ENCODE measurements around the gene BCR.

DNA sequence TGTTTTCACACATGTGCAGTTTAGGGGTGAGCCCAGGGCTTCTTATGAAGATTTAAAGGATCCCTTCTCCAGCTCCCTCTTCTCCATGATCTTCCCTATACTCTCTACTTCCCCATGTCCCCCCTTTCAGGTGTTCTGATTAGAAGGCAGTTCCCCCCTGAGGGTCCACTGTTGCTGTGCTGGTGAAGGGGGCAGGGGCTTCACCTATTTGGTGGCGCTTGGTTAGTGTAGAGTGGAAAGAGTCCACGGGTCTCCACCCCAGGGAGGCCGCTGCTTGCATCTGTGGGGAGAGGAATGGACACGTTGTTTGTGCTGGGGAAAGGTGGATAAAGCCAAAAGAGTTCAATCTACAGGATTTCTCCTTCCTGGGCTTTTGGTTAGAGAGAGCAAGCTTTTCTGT is 49.3 kb downstream of the BCR start:
- TF ChIP-seq CTCF (IDR thresholded peaks at IDR 0.05; ENCODE audit: poor library complexity, severe bottlenecking) (no peak), TAF1 (IDR thresholded peaks at IDR 0.05; ENCODE audit: low read depth) (no peak), EP300 (conservative IDR thresholded peaks at IDR 0.05; ENCODE audit: poor library complexity, severe bottlenecking) (no peak), SMC3 (conservative IDR thresholded peaks at IDR 0.05; ENCODE audit: poor library complexity) (no peak), REST (IDR thresholded peaks at IDR 0.05; ENCODE audit: borderline replicate concordance) (no peak), RAD21 (conservative IDR thresholded peaks at IDR 0.05) (no peak)
